HL-60 (cell line): ENCODE results near the gene PPEF2.

Experiments
- DNase-seq, 2 experiments: peaks; one replicate each; pipeline ENCODE4 v3.0.0-alpha.2; 2010 to 2020; ENCODE audit warnings: low read depth in 1 of 2, low spot score in 1 of 2
- H3K27ac ChIP-seq: fragments of 250-450 bp; sonication (Bioruptor Pico); replicated peaks from 2 replicates; pipeline ENCODE4 v1.5.1; 2020; ENCODE audit warnings: mild to moderate bottlenecking, moderate library complexity
- H3K27me3 ChIP-seq: fragments of 250-450 bp; sonication (Bioruptor Pico); 2 replicates; pipeline ENCODE4 v1.5.1; 2021; ENCODE audit warnings: mild to moderate bottlenecking, moderate library complexity; ENCODE audit not compliant: insufficient read depth, poor library complexity, severe bottlenecking
- H3K4me3 ChIP-seq: replicated peaks from 2 replicates; pipeline ENCODE4 v1.5.1; 2011; ENCODE audit warnings: mild to moderate bottlenecking, control low read depth, low read length; ENCODE audit not compliant: insufficient read depth
- GABPA ChIP-seq: IDR thresholded peaks from 2 replicates; pipeline ENCODE4 v1.6.1; 2012; ENCODE audit warnings: low read depth
- POLR2AphosphoS5 ChIP-seq: IDR thresholded peaks from 2 replicates; pipeline ENCODE4 v1.6.1; 2012; ENCODE audit warnings: low read depth
- SPI1 ChIP-seq: IDR thresholded peaks from 2 replicates; pipeline ENCODE4 v1.6.1; 2012; ENCODE audit warnings: low read depth, mild to moderate bottlenecking, borderline replicate concordance
- TF ChIP-seq, protein P1 (sequence below): IDR thresholded peaks from 2 replicates; pipeline ENCODE4 v1.6.1; 2012; ENCODE audit warnings: low read depth; ENCODE audit not compliant: insufficient replicate concordance
- TF ChIP-seq, protein P2 (sequence below): IDR thresholded peaks from one replicate; pipeline ENCODE4 v1.5.1; 2011; ENCODE audit warnings: low read length, control low read depth, inconsistent platforms; ENCODE audit not compliant: insufficient read depth

PPEF2 gene

DNA sequence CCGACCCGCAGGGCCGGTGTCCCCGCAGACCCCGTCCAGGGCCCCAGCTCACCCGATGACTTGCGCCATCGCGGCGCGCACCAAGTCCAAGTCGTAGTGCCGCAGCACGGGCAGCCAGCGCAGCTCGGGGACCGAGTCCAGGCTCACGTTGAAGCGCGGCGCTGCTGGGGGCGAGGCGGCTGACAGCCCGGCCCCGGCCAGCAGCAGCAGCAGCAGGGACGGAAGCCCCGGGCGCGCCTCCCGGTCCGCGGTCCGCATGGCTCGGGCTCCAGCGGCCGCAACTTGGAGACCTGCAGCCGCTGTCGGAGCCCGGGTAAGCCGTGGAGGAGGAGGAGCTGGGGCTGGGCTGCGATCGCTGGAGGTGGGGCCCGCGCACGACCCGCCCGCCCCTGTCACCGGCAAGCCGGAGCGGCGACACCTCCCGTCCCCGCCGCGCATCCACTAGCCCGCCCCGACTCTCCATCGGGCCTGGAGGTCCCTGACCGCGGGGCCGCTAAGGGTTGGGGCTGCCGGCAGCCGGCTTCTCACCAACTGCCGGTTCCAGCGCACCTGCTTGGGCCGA is 38.5 kb upstream of the PPEF2 start, which contains the start of gene NAAA:
Gene NAAA, minus strand, starts transcription at position 322 of the 562 bp plus-strand sequence. Its CDS starts 64 bp downstream, at position 258.
- DNase-seq, result peak; percentile 21 to 85
- Histone ChIP-seq H3K27ac (peak within 1 kb of the TSS; percentile 65), H3K4me3 (peak within 1 kb of the TSS; percentile 91), H3K27me3 (no peaks in the 10 kb centered on the region)
- TF ChIP-seq GABPA, result no peak
- TF ChIP-seq, protein P1, sequence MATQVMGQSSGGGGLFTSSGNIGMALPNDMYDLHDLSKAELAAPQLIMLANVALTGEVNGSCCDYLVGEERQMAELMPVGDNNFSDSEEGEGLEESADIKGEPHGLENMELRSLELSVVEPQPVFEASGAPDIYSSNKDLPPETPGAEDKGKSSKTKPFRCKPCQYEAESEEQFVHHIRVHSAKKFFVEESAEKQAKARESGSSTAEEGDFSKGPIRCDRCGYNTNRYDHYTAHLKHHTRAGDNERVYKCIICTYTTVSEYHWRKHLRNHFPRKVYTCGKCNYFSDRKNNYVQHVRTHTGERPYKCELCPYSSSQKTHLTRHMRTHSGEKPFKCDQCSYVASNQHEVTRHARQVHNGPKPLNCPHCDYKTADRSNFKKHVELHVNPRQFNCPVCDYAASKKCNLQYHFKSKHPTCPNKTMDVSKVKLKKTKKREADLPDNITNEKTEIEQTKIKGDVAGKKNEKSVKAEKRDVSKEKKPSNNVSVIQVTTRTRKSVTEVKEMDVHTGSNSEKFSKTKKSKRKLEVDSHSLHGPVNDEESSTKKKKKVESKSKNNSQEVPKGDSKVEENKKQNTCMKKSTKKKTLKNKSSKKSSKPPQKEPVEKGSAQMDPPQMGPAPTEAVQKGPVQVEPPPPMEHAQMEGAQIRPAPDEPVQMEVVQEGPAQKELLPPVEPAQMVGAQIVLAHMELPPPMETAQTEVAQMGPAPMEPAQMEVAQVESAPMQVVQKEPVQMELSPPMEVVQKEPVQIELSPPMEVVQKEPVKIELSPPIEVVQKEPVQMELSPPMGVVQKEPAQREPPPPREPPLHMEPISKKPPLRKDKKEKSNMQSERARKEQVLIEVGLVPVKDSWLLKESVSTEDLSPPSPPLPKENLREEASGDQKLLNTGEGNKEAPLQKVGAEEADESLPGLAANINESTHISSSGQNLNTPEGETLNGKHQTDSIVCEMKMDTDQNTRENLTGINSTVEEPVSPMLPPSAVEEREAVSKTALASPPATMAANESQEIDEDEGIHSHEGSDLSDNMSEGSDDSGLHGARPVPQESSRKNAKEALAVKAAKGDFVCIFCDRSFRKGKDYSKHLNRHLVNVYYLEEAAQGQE, result no peak
- no peak for TF ChIP-seq SPI1
- no peak for TF ChIP-seq POLR2AphosphoS5
- TF ChIP-seq, protein P2, sequence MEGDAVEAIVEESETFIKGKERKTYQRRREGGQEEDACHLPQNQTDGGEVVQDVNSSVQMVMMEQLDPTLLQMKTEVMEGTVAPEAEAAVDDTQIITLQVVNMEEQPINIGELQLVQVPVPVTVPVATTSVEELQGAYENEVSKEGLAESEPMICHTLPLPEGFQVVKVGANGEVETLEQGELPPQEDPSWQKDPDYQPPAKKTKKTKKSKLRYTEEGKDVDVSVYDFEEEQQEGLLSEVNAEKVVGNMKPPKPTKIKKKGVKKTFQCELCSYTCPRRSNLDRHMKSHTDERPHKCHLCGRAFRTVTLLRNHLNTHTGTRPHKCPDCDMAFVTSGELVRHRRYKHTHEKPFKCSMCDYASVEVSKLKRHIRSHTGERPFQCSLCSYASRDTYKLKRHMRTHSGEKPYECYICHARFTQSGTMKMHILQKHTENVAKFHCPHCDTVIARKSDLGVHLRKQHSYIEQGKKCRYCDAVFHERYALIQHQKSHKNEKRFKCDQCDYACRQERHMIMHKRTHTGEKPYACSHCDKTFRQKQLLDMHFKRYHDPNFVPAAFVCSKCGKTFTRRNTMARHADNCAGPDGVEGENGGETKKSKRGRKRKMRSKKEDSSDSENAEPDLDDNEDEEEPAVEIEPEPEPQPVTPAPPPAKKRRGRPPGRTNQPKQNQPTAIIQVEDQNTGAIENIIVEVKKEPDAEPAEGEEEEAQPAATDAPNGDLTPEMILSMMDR, result no peak

DNA sequence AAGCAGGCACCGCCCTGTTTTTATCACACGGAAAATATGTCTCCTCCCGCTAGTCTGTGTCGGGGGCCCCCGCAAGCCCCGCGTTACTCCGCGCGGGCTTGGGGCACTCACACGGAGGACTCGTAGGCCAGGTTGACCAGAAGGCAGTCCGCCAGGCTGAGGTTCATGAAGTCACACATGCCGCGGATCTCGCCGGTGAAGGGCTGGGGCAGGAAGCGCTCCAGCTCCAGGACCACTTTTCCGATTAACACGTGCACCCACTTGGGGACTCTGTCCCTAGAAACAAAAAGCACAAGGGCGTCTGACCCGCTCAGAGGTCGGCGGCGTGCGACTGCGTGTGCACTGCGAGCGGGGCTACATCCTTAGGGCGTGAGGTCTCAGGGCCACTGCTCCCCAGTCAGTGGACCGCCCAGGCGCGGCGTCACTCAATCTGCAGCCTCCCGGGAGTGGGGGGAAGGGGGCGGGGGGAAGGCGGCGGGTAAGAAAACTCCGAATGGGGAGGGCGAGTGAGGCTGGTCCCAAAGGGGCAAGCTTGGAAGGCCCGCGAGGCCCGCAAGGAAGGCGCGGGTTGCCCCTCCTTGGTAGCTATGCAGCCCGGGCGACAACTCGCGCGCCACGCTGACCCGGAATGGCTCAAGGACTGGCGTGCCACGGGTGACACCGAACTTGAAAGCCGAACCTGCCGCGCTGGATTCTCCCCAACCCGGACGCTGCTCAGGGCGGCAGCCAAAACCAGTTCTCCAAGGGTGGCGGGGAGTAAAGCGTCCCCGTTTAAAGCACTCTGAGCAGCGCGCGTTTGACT is 37.8 kb upstream of the PPEF2 start:
- DNase-seq, result peak; percentile 43 to 74
- TF ChIP-seq SPI1 (no peak), POLR2AphosphoS5 (peak; percentile 62)
- TF ChIP-seq, protein P1, result peak; percentile 41
- peak overlapping the region; percentile 91 for H3K4me3 ChIP-seq
- H3K27me3 ChIP-seq, result no peaks in the 10 kb centered on the region
- H3K27ac ChIP-seq, result peak overlapping the region; percentile 65

DNA sequence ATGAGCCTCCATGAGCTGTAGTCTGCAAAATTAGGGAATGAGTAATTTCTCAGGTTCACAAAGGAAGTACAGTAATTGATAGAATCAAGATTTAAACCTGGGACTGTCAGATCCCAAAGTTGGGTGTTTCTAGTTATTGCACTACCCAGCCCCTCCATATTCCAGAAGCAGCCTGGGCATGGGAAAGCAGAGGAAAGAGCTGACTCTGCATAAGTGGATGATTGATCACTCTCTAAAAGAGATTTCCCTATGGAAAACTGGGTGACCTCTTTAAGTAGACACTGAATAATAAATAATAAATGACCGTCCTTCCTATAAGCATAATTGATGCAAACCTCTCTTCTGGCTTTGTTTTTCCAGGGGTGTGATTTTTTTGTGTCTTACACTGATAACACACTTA is 33.4 kb upstream of the PPEF2 start:
- Histone ChIP-seq H3K4me3 (no peak overlapping the region), H3K27ac (no peak overlapping the region), H3K27me3 (no peaks in the 10 kb centered on the region)
- TF ChIP-seq, protein P2, result no peak
- TF ChIP-seq, protein P1, result no peak
- TF ChIP-seq SPI1 (no peak), POLR2AphosphoS5 (no peak), GABPA (no peak)
- no peak for DNase-seq
